ENCODE data around the gene ULK4. TPM values are rescaled to one million over a fixed set of nuclear protein-coding genes. Genes with fewer than 3 reads are reported as not detected.

The ULK4 gene
- polyA plus RNA-seq, 1 experiment, result 1.6 TPM

DNA sequence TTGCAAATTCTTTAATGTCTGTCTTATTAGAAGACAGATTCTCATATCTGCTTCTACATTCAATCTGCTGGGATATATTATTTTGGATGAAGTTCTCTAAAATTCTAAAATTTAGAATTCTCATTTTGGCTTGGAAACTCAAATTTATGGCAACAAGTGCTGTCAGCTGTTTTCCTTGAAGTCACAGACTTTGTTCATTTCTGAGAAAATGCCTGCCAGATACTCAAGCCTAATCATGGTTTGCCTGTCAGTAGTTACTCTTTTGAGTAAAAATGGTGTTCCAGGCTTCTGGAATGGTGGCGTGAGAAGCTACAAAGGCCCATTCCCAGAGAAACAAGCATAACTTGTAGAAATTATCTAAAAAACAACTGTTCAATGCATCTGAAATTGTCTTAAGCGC lies 646.8 kb downstream of the ULK4 start:
- CTCF ChIA-PET, result no interaction called here

DNA sequence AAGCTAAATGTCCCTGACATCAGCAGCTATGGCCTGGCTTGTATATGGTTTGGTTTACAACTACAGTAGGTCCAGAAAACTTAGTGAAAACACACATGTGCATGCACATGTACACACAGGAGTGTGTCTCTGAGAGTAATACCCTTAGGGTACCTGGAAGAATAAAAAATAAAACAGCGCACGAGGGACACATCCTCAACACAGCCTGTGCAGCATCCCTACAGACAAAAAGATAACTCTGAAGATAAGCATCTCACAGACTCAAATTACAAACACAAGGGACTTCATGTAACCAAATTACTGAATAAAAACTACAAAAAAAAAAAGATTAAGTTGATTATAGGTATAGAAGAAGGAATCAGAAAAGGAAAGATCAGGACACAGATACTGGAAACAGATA lies 653.8 kb downstream of the ULK4 start:
- TF ChIP-seq, protein P1, sequence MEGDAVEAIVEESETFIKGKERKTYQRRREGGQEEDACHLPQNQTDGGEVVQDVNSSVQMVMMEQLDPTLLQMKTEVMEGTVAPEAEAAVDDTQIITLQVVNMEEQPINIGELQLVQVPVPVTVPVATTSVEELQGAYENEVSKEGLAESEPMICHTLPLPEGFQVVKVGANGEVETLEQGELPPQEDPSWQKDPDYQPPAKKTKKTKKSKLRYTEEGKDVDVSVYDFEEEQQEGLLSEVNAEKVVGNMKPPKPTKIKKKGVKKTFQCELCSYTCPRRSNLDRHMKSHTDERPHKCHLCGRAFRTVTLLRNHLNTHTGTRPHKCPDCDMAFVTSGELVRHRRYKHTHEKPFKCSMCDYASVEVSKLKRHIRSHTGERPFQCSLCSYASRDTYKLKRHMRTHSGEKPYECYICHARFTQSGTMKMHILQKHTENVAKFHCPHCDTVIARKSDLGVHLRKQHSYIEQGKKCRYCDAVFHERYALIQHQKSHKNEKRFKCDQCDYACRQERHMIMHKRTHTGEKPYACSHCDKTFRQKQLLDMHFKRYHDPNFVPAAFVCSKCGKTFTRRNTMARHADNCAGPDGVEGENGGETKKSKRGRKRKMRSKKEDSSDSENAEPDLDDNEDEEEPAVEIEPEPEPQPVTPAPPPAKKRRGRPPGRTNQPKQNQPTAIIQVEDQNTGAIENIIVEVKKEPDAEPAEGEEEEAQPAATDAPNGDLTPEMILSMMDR (IDR thresholded peaks at IDR 0.05; ENCODE audit: insufficient read depth, low read depth, low read length), result no peak
- DNase-seq (ENCODE audit: low read depth), result no peak
- no peaks in the 10 kb centered on the region for H3K27me3 ChIP-seq (ENCODE audit: control insufficient read depth, insufficient read depth, low read length)
- H3K36me3 ChIP-seq (ENCODE audit: control insufficient read depth, insufficient read depth, low read length), result no peaks in the 10 kb centered on the region
- no peak overlapping the region for H3K4me3 ChIP-seq (ENCODE audit: low read depth, low read length)
- POLR2A ChIA-PET, result no interaction called here
- CTCF ChIA-PET, result no interaction called here

More for the DNA sequence above, 646.8 kb downstream of the ULK4 start:
- POLR2A ChIA-PET, result no interaction called here
- Histone ChIP-seq H3K36me3 (ENCODE audit: control insufficient read depth, insufficient read depth, low read length) (no peaks in the 10 kb centered on the region), H3K27me3 (ENCODE audit: control insufficient read depth, insufficient read depth, low read length) (no peaks in the 10 kb centered on the region), H3K4me3 (ENCODE audit: low read depth, low read length) (no peak overlapping the region)
- TF ChIP-seq, protein P1 (IDR thresholded peaks at IDR 0.05; ENCODE audit: insufficient read depth, low read depth, low read length), result no peak
- no peak for DNase-seq (ENCODE audit: low read depth)

DNA sequence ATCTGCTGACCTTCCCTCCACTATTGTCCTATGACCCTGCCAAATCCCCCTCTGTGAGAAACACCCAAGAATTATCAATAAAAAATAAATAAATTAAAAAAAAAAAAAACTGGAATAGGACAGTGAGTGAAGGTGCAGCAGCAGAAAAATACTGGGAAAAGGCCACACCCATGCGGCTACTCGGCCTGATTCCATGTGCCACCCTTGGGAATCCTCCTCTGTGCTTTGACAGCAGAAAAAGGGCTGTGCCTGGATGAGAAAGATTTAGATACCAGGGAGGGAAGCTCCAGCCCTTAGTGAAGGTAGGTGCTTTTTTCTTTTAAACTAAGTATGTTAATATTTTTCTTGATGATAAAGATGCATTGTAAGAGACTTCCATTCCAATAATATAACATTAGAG lies 654.8 kb downstream of the ULK4 start:
- no peak overlapping the region for H3K4me3 ChIP-seq (ENCODE audit: low read depth, low read length)
- no peaks in the 10 kb centered on the region for H3K36me3 ChIP-seq (ENCODE audit: control insufficient read depth, insufficient read depth, low read length)
- CTCF ChIA-PET, result no interaction called here
- POLR2A ChIA-PET, result no interaction called here
- no peaks in the 10 kb centered on the region for H3K27me3 ChIP-seq (ENCODE audit: control insufficient read depth, insufficient read depth, low read length)
- no peak for DNase-seq (ENCODE audit: low read depth)
- TF ChIP-seq, protein P1 (IDR thresholded peaks at IDR 0.05; ENCODE audit: insufficient read depth, low read depth, low read length), result no peak

DNA sequence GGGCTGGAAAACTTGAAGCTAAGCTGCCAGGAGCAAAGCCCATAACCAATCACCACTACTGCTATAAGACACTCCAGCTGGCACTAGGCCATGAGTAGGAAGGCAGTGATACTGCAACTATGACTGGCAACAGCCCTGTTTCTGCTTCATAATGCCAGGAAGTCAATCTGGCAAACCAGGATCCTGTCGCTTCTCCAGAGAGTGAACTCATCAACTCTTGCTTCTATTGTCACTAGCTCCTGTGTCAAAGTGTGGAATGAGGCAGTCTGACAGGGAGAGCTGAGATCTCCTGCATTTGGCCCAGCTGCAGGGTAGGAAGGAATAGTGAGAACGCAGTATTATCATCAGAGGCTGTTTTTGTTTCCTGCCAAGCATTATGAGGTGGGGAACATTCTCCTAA lies 657.3 kb downstream of the ULK4 start:
- DNase-seq (ENCODE audit: low read depth), result no peak
- CTCF ChIA-PET, result interaction anchor here (1.1 to 2.0 kb wide), 2 partner anchors 8 to 19 kb away, joined by 3 to 5 read pairs; no protein-coding TSS in a partner anchor
- TF ChIP-seq, protein P1 (IDR thresholded peaks at IDR 0.05; ENCODE audit: insufficient read depth, low read depth, low read length), result no peak
- POLR2A ChIA-PET, result no interaction called here
- Histone ChIP-seq H3K36me3 (ENCODE audit: control insufficient read depth, insufficient read depth, low read length) (no peaks in the 10 kb centered on the region), H3K4me3 (ENCODE audit: low read depth, low read length) (no peak overlapping the region), H3K27me3 (ENCODE audit: control insufficient read depth, insufficient read depth, low read length) (no peaks in the 10 kb centered on the region)

DNA sequence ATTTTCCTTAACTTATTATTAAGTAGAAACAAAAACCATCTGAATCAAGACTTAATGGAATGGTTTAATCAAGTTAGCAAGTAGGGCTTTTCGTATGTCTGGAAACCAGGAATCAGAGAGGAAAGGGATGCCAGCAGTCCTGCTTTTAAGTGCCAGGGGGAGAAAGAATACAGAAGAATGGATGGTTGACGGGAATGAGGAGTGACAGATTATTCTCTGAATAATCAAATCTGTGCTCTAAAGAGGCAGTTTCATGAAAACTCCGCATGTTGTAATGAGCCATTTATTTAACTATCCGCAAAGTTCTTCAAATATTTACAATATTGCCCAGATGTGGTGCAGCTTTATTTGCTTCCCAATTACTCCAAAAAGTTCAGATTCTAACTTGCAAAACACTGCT lies 659.6 kb downstream of the ULK4 start:
- ChIA-PET CTCF (no interaction called here), POLR2A (no interaction called here)
- TF ChIP-seq, protein P1 (IDR thresholded peaks at IDR 0.05; ENCODE audit: insufficient read depth, low read depth, low read length), result no peak
- Histone ChIP-seq H3K36me3 (ENCODE audit: control insufficient read depth, insufficient read depth, low read length) (no peaks in the 10 kb centered on the region), H3K4me3 (ENCODE audit: low read depth, low read length) (no peak overlapping the region), H3K27me3 (ENCODE audit: control insufficient read depth, insufficient read depth, low read length) (no peaks in the 10 kb centered on the region)
- DNase-seq (ENCODE audit: low read depth), result no peak

All from BJ (cell line).